IMR-90 (cell line): ENCODE measurements around the gene PLA2G4F. TPM values are rescaled to one million over a fixed set of nuclear protein-coding genes. Genes with fewer than 3 reads are reported as not detected.

ENCODE experiments used
- ATAC-seq: fragments of 200-7000 bp; cut with Tn5 transposase; 2 replicates; pipeline ENCODE4 v1.9.1; 2020; ENCODE audit warnings: low read depth, mild to moderate bottlenecking, moderate library complexity
- BruUV-seq: library from RNA; stranded (reverse); fragments of 400-500 nt; replicated peaks from 2 replicates; lab custom pipeline; 2021; lab: Mats Ljungman, UMichigan
- CTCF ChIA-PET: fragments of 300-600 bp; formaldehyde crosslinking; extraction: SDS; loops from one replicate; lab custom pipeline; 2021; ENCODE audit warnings: antibody characterized with exemption; lab: Yijun Ruan, JAX
- POLR2A ChIA-PET: fragments of 300-600 bp; sonication (Branson Sonifier 250); formaldehyde crosslinking; loops from one replicate; lab custom pipeline; 2022; ENCODE audit warnings: antibody characterized with exemption; ENCODE audit not compliant: unreplicated experiment; lab: Charles Lee
- DNase-seq: peaks from one replicate; pipeline ENCODE4 v3.0.0; 2013
- H2AFZ ChIP-seq: replicated peaks from 2 replicates; pipeline ENCODE3; 2013; ENCODE audit warnings: low read length, mild to moderate bottlenecking; ENCODE audit not compliant: poor library complexity
- H2AK5ac ChIP-seq: 2 replicates; pipeline ENCODE4 v1.6.1; 2013; ENCODE audit warnings: low read depth, low read length, inconsistent platforms
- H2AK9ac ChIP-seq: replicated peaks from 2 replicates; pipeline ENCODE3; 2013; ENCODE audit warnings: mild to moderate bottlenecking, low read depth, low read length, moderate library complexity; ENCODE audit not compliant: poor library complexity
- H2BK120ac ChIP-seq: 2 replicates; pipeline ENCODE4 v1.6.1; 2013; ENCODE audit warnings: low read depth, low read length, inconsistent platforms
- H2BK15ac ChIP-seq: 3 replicates; pipeline ENCODE4 v1.6.1; 2013; ENCODE audit warnings: low read depth, low read length, inconsistent platforms
- H2BK20ac ChIP-seq: 2 replicates; pipeline ENCODE4 v1.6.1; 2013; ENCODE audit warnings: low read depth, mild to moderate bottlenecking, inconsistent platforms, low read length, moderate library complexity
- H2BK5ac ChIP-seq: 2 replicates; pipeline ENCODE4 v1.6.1; 2013; ENCODE audit warnings: mild to moderate bottlenecking, low read depth, low read length, inconsistent platforms; ENCODE audit not compliant: poor library complexity, severe bottlenecking
- H3K14ac ChIP-seq: replicated peaks from 2 replicates; pipeline ENCODE4 v1.6.1; 2013; ENCODE audit warnings: low read depth, low read length, inconsistent platforms
- H3K18ac ChIP-seq: 2 replicates; pipeline ENCODE4 v1.6.1; 2013; ENCODE audit warnings: low read depth, low read length, control low read depth
- H3K23ac ChIP-seq: 2 replicates; pipeline ENCODE4 v1.6.1; 2013; ENCODE audit warnings: low read depth, low read length, inconsistent platforms
- H3K27ac ChIP-seq: 2 replicates; pipeline ENCODE4 v1.5.1; 2013; ENCODE audit warnings: mild to moderate bottlenecking, control low read depth, low read length; ENCODE audit not compliant: insufficient read depth
- H3K27me3 ChIP-seq: 2 replicates; pipeline ENCODE4 v1.6.1; 2013; ENCODE audit warnings: low read length; ENCODE audit not compliant: control insufficient read depth, insufficient read depth
- H3K36me3 ChIP-seq: 2 replicates; pipeline ENCODE4 v1.6.1; 2013; ENCODE audit warnings: low read length, mixed read lengths; ENCODE audit not compliant: control insufficient read depth, insufficient read depth
- H3K4ac ChIP-seq: 2 replicates; pipeline ENCODE4 v1.6.1; 2013; ENCODE audit warnings: low read depth, low read length, inconsistent platforms
- H3K4me1 ChIP-seq: 2 replicates; pipeline ENCODE4 v1.6.1; 2013; ENCODE audit warnings: low read length, mixed read lengths; ENCODE audit not compliant: control insufficient read depth, insufficient read depth
- H3K4me2 ChIP-seq: 2 replicates; pipeline ENCODE4 v1.6.1; 2013; ENCODE audit warnings: low read depth, mild to moderate bottlenecking, control low read depth, low read length, moderate library complexity
- H3K4me3 ChIP-seq: 2 replicates; pipeline ENCODE4 v1.5.1; 2013; ENCODE audit warnings: low read depth, mild to moderate bottlenecking, control low read depth, low read length, moderate library complexity; ENCODE audit not compliant: insufficient read depth
- H3K56ac ChIP-seq: 2 replicates; pipeline ENCODE4 v1.6.1; 2013; ENCODE audit warnings: low read length, inconsistent platforms; ENCODE audit not compliant: insufficient read depth; ENCODE audit errors: extremely low read depth
- H3K79me1 ChIP-seq, 2 experiments: 2 replicates each; pipeline ENCODE4 v1.6.1; 2013; ENCODE audit warnings: low read length in 2 of 2, inconsistent platforms in 1 of 2, low read depth in 1 of 2
- H3K9ac ChIP-seq: 2 replicates; pipeline ENCODE4 v1.6.1; 2013; ENCODE audit warnings: low read depth, low read length, control low read depth
- H3K9me1 ChIP-seq: 2 replicates; pipeline ENCODE4 v1.6.1; 2013; ENCODE audit warnings: low read length, inconsistent platforms; ENCODE audit not compliant: insufficient read depth
- H3K9me3 ChIP-seq: 2 replicates; pipeline ENCODE4 v1.6.1; 2013; ENCODE audit warnings: low read length; ENCODE audit not compliant: control insufficient read depth, insufficient read depth
- H4K20me1 ChIP-seq: 2 replicates; pipeline ENCODE4 v1.6.1; 2013; ENCODE audit warnings: low read length, inconsistent platforms; ENCODE audit not compliant: insufficient read depth
- H4K5ac ChIP-seq: 2 replicates; pipeline ENCODE4 v1.6.1; 2013; ENCODE audit warnings: mild to moderate bottlenecking, low read depth, low read length, control low read depth
- H4K8ac ChIP-seq, 2 experiments: 2 replicates each; pipeline ENCODE4 v1.6.1; 2013; ENCODE audit warnings: low read depth in 2 of 2, low read length in 2 of 2, control low read depth in 1 of 2, inconsistent platforms in 1 of 2
- H4K91ac ChIP-seq: 2 replicates; pipeline ENCODE4 v1.6.1; 2013; ENCODE audit warnings: low read depth, low read length, inconsistent platforms; ENCODE audit not compliant: insufficient read depth
- CHD1 ChIP-seq: IDR thresholded peaks from 2 replicates; pipeline ENCODE4 v1.6.1; 2012; ENCODE audit warnings: low read depth, low read length, improper control_type of control experiment
- CTCF ChIP-seq: conservative IDR thresholded peaks from 2 replicates; pipeline ENCODE4 v1.5.1; 2012; ENCODE audit warnings: mild to moderate bottlenecking, low read depth, low read length, improper control_type of control experiment
- ELK1 ChIP-seq: fragments of 150-350 bp; IDR thresholded peaks from 2 replicates; pipeline ENCODE4 v1.6.1; 2016; ENCODE audit warnings: low read depth, mild to moderate bottlenecking, low read length, moderate library complexity, borderline replicate concordance
- MAFK ChIP-seq: IDR thresholded peaks from 2 replicates; pipeline ENCODE4 v1.6.1; 2012; ENCODE audit warnings: low read depth, low read length, improper control_type of control experiment
- RAD21 ChIP-seq: IDR thresholded peaks from 2 replicates; pipeline ENCODE4 v1.6.1; 2012; ENCODE audit warnings: low read length, improper control_type of control experiment
- SMC3 ChIP-seq: fragments of 150-350 bp; IDR thresholded peaks from 2 replicates; pipeline ENCODE4 v1.6.1; 2016; ENCODE audit warnings: low read depth, mild to moderate bottlenecking, antibody characterized with exemption, low read length, moderate library complexity
- WGBS, 2 experiments: methylation state at CpG; one replicate each; pipeline versions ENCODE4 v1.1.5 to v1.1.7; 2013; ENCODE audit warnings: missing lambda C conversion rate in 2 of 2; ENCODE audit not compliant: insufficient read length in 1 of 2; ENCODE audit errors: extremely low coverage in 2 of 2; 5-methylcytosine and 5-hydroxymethylcytosine counted together
- dilution Hi-C: fragments of 300-500 bp; cut with HindIII; formaldehyde crosslinking; loops from one replicate; pipeline ENCODE4 v1.14.3; 2018; ENCODE audit warnings: low sequenced_read_pairs; ENCODE audit not compliant: unreplicated experiment
- in situ Hi-C: fragments of 300-500 bp; cut with MboI; formaldehyde crosslinking; loops from 3 replicates; pipeline ENCODE4 v1.14.3; 2019; ENCODE audit warnings: low sequenced_read_pairs, inconsistent platforms, mixed read lengths
- intact Hi-C: fragments of 100-400 bp; cut with micrococcal nuclease; formaldehyde crosslinking; loops from 2 replicates; pipeline ENCODE4 v1.10.0; 2022
- polyA plus RNA-seq, 3 experiments: library from polyadenylated mRNA; depleted of rRNA; stranded (reverse); fragments of >200 nt; gene quantifications; 2 replicates each; pipeline ENCODE4 v1.2.3, GENCODE V29; 2012; ENCODE audit warnings: low replicate concordance in 1 of 3
- total RNA-seq: library from RNA; depleted of rRNA; stranded (reverse); fragments of >200 nt; gene quantifications from 2 replicates; pipeline ENCODE4 v1.2.3, GENCODE V29; 2012

The PLA2G4F gene
- total and polyA plus RNA-seq, 2 of the 4 experiments (the other 2 are of a cell fraction) = not detected

- Histone ChIP-seq H3K4me1 (no peaks in the 10 kb centered on the region), H2BK5ac (no peak overlapping the region), H3K9ac (no peak overlapping the region), H2BK20ac (no peak overlapping the region), H4K20me1 (no peaks in the 10 kb centered on the region), H2AFZ (peak overlapping the region; percentile 32), H4K8ac (no peak overlapping the region), H3K4me2 (no peak overlapping the region), H2BK15ac (no peak overlapping the region), H3K23ac (no peak overlapping the region; the same call in 1 of the 2 replicates), H3K56ac (no peak overlapping the region), H3K9me3 (peaks cover 3% of the 10 kb centered on the region; the same call in 1 of the 2 replicates), H3K14ac (no peak overlapping the region), H3K4me3 (no peak overlapping the region), H3K36me3 (no peaks in the 10 kb centered on the region), H2AK9ac (no peak overlapping the region), H4K91ac (no peak overlapping the region), H3K27ac (no peak overlapping the region), H3K18ac (no peak overlapping the region), H3K4ac (no peak overlapping the region), H2AK5ac (no peak overlapping the region), H3K9me1 (no peaks in the 10 kb centered on the region), H3K27me3 (peaks cover 41% of the 10 kb centered on the region), H2BK120ac (no peak overlapping the region), H4K5ac (no peak overlapping the region), H3K79me1 (no peaks in the 10 kb centered on the region)
- ChIA-PET POLR2A (no interaction called here), CTCF (interaction anchor here (1.1 to 1.6 kb wide), 3 partner anchors 12 to 53 kb away, joined by 3 to 7 read pairs (median 4); no protein-coding TSS in a partner anchor)
- DNase-seq (peak; percentile 50), ATAC-seq (peak; percentile 80)
- WGBS, 2 experiments = no CpG with 5 or more reads among the region's 11 CpGs
- in situ Hi-C loops = no loop called here
- intact Hi-C loops = loop anchor here (1.0 to 5.0 kb wide), 2 partner anchors 50 to 148 kb away; no protein-coding TSS in a partner anchor
- dilution Hi-C loops = no loop called here
- TF ChIP-seq MAFK (no peak), RAD21 (peak; percentile 55), CHD1 (no peak), SMC3 (peak; percentile 63), ELK1 (no peak), CTCF (peak; percentile 67)
- no TSS peak for BruUV-seq
Observed at GRCh38 chr15:42137461-42138261, 18.8 kb downstream of the PLA2G4F start.
